ENCODE data around the gene TMEM200C. TPM values are rescaled to one million over a fixed set of nuclear protein-coding genes. Genes with fewer than 3 reads are reported as not detected.

Gene TMEM200C
- total and polyA plus RNA-seq, 2 donors (not counting 3 experiments of a cell fraction or from before 2014, with no cell fraction given) = 0.07 TPM; not detected in 1

- Histone ChIP-seq H3K27ac (ENCODE audit: insufficient read depth, low read depth, low read length) (no peak overlapping the region), H3K9me1 (replicated peaks; ENCODE audit: control insufficient read depth, extremely low read depth, insufficient read depth, low read length) (no peaks in the 10 kb centered on the region), H3K4me2 (ENCODE audit: insufficient read depth, low read length) (no peak overlapping the region), H3K4me3 (replicated peaks in 1 of 3; ENCODE audit: insufficient read depth in 1 of 3, low read depth in 1 of 3, low read length in 3 of 3) (no peak overlapping the region), H3K9ac (replicated peaks; ENCODE audit: extremely low read depth, insufficient read depth, low read length) (no peak overlapping the region), H2AFZ (ENCODE audit: low read depth, low read length) (no peak overlapping the region), H3K79me2 (ENCODE audit: control insufficient read depth, insufficient read depth, low read length) (no peaks in the 10 kb centered on the region), H3K36me3 (ENCODE audit: control insufficient read depth in 2 of 2, extremely low read depth in 1 of 2, insufficient read depth in 2 of 2, low read length in 2 of 2) (no peaks in the 10 kb centered on the region), H4K20me1 (replicated peaks; ENCODE audit: control insufficient read depth, extremely low read depth, insufficient read depth, low read length) (no peaks in the 10 kb centered on the region), H3K9me3 (replicated peaks; ENCODE audit: control insufficient read depth, insufficient read depth, low read length) (no peaks in the 10 kb centered on the region), H3K4me1 (ENCODE audit: control insufficient read depth, extremely low read depth, insufficient read depth, low read length) (no peaks in the 10 kb centered on the region), H3K27me3 (ENCODE audit: control insufficient read depth in 2 of 2, insufficient read depth in 2 of 2, low read length in 2 of 2) (no peaks in the 10 kb centered on the region)
- POLR2A ChIA-PET = no interaction called here
- dilution Hi-C loops (cut with MboI; ENCODE audit: extremely low pct_ligation_motif_present, low sequenced_read_pairs) (no loop called here), intact Hi-C loops (cut with micrococcal nuclease) (no loop called here)
- no TSS peak for BruUV-seq (replicated peaks)
- FAIRE-seq = no peak
- DNase-seq (ENCODE audit: low read depth, low spot score) = no peak
- TF ChIP-seq GATA2 (IDR thresholded peaks at IDR 0.05; ENCODE audit: insufficient read depth, insufficient read length, low read depth, low read length) (no peak), POLR2AphosphoS5 (IDR thresholded peaks at IDR 0.05; ENCODE audit: insufficient read depth, low read depth, low read length) (no peak), MAX (IDR thresholded peaks at IDR 0.05; ENCODE audit: insufficient read depth, insufficient read length) (no peak), MYC (IDR thresholded peaks at IDR 0.05; ENCODE audit: low read depth, low read length) (no peak), FOS (IDR thresholded peaks at IDR 0.05; ENCODE audit: borderline replicate concordance, insufficient read depth, low read length) (no peak), JUN (IDR thresholded peaks at IDR 0.05; ENCODE audit: borderline replicate concordance, insufficient read depth, insufficient read length, low read depth) (no peak), EZH2 (IDR thresholded peaks at IDR 0.05; ENCODE audit: borderline replicate concordance, low read depth, low read length, severe bottlenecking) (no peak), POLR2A (IDR thresholded peaks at IDR 0.05; ENCODE audit: low read depth, low read length) (no peak), CTCF (IDR thresholded peaks at IDR 0.05; ENCODE audit: extremely low read depth in 1 of 2, insufficient read depth in 1 of 2, low read depth in 1 of 2, low read length in 2 of 2) (no peak)
- CTCF ChIA-PET = no interaction called here
Observed at GRCh38 chr18:5944448-5944847, 49.1 kb upstream of the TMEM200C start.
